ENCODE results near the gene GPRASP3. TPM values are rescaled to one million over a fixed set of nuclear protein-coding genes. Genes with fewer than 3 reads are reported as not detected.

Gene GPRASP3, protein sequence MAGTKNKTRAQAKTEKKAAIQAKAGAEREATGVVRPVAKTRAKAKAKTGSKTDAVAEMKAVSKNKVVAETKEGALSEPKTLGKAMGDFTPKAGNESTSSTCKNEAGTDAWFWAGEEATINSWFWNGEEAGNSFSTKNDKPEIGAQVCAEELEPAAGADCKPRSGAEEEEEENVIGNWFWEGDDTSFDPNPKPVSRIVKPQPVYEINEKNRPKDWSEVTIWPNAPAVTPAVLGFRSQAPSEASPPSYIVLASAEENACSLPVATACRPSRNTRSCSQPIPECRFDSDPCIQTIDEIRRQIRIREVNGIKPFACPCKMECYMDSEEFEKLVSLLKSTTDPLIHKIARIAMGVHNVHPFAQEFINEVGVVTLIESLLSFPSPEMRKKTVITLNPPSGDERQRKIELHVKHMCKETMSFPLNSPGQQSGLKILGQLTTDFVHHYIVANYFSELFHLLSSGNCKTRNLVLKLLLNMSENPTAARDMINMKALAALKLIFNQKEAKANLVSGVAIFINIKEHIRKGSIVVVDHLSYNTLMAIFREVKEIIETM
- total RNA-seq = 1 to 10 TPM; 2.8 to 3.0 TPM

DNA sequence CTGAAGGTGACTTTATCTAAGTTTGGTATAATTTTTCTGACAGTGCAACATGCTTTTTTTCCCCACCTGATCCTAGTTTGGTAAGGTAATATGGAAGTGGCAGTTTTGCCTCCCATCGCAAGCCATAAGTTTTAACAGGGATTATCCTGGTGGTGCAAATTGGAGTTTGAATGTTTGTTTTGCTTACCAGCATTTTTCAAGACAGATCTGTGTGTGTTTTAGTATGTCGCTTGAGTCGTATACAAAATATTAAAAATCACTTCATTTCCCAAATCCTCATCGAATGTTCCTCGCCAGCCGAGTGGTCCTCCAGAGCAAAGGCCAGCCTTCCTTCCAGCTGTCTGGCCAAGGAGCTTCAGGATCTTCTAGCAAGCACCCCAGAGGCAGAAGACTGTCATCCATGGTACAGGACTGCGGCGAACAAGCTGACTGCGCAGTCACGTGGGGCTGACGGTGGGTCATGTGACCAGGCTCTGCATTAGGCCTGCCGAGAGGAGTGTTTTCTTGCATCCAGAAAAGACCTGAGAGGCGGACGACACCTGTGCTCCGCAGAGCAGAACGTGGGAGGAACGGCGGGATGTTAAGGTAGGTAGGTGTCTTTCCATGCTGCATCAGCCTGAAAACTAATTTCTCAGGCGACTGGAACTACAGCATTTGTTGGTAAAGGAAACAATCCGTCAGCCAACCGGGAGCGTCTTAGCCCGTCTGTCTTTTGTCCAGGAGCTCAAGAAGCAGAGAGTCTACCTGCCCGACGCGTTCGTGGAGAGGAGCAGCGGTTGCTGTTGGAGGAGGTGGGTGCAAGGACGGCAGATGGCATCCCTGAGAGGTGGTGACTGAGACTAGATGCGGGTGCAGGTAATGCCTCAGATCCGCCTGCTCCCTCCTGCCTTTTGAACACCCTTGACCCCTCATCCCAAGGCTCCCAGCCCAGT is at the start of gene GPRASP3:
TSS of gene GPRASP3 (plus strand) at position 507 of the 932 bp plus-strand sequence. CDS start 28,253 bp downstream, outside the sequence.

DNA sequence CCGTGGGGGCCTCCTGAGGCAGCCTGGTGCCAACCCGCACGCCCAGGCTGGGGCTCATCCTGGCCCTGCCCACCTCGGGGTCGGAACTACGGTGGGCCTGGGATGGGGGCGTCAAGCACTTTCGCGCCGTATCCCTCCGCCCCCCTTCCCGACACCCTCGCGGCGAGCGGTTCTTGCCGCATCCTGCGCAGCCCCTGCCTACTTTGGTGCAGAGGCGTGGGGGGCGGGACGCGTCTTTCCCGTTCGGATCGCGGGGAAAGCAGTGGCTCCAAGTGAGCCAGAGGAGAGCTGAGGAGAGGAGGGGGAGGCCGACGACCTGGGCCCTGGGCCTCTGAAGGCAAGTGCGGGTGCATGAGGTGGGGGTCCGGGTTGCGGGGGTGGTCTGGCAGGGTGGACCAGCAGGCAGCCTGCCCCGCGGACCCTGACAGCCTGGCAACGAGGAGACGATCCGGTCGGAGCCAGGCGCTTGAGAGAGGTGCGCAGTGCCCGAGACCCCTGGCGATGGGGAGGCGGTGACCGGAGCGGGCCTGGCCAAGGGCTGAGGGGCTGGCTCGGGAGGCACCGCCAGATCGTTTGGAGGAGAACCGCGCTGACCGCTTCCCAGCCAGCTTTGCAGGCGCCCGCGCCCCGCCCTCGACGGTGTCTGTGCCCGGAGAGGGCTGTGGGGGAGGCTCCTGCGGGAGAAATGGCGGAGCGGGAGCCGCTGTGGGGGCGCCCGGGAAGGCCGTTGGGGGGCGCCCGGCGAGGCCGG is 8.2 kb upstream of the GPRASP3 start, which contains the start of gene GPRASP2:
TSS of gene GPRASP2 (plus strand) at position 233 of the 751 bp plus-strand sequence. CDS start 2,422 bp downstream, outside the sequence.

Small RNA genes lying within 50 kb of the gene (small RNA-seq; reads per million reads assigned to genes)
- 0 to 0.06 reads per million in 2 donors for gene RNU6-589P

Other genes starting within 250 kb of the GPRASP3 start
- gene TCP11X2, start 248.9 kb upstream of the GPRASP3 start, total RNA-seq = not detected
- gene TMSB15A, start 204.0 kb upstream of the GPRASP3 start, total RNA-seq = 1 to 10 TPM; 5.0 to 7.2 TPM
- gene ARMCX5, start 121.2 kb upstream of the GPRASP3 start, total RNA-seq = 10 to 100 TPM; 18.6 to 34.0 TPM
- gene GPRASP1, start 69.3 kb upstream of the GPRASP3 start, total RNA-seq = 1 to 10 TPM; 1.0 to 1.3 TPM
- 10 to 100 TPM in 1 of 2 donors, 1 to 10 TPM in 1; 7.9 to 10.7 TPM for gene GPRASP2, start 8.3 kb upstream of the GPRASP3 start, total RNA-seq
- gene RAB40AL, start 216.5 kb downstream of the GPRASP3 start, total RNA-seq = 1 to 10 TPM in 1 of 2 donors, under 1 TPM in 1; 0.33 to 1.0 TPM